Endothelial cell of umbilical vein (primary cell): ENCODE data around the gene SYTL1. TPM values are rescaled to one million over a fixed set of nuclear protein-coding genes. Genes with fewer than 3 reads are reported as not detected.

Experiments used
- BruUV-seq: library from RNA; stranded (reverse); fragments of 400-500 nt; replicated peaks from 2 replicates; lab custom pipeline; 2021; lab: Mats Ljungman, UMichigan
- CTCF ChIA-PET: fragments of 300-600, 350-600 bp; sonication (Branson Sonifier 250); formaldehyde crosslinking; loops from one replicate; lab custom pipeline; 2021; ENCODE audit warnings: antibody characterized with exemption, inconsistent platforms; lab: Charles Lee
- POLR2A ChIA-PET: fragments of 300-600, 350-600 bp; sonication (Branson Sonifier 250); formaldehyde crosslinking; loops from one replicate; lab custom pipeline; 2021; ENCODE audit warnings: antibody characterized with exemption, inconsistent platforms; lab: Charles Lee
- DNase-seq: peaks from one replicate; pipeline ENCODE4 v3.0.0-alpha.2; 2011; ENCODE audit warnings: low read depth, low spot score
- FAIRE-seq: peaks from 2 replicates; lab custom pipeline; 2011; peaks lifted over from hg19 to GRCh38; lab: Jason Lieb, UNC
- H2AFZ ChIP-seq: 2 replicates; pipeline ENCODE4 v1.6.0; 2012; ENCODE audit warnings: low read depth, low read length, control low read depth, inconsistent platforms
- H3K27ac ChIP-seq: 2 replicates; pipeline ENCODE4 v1.5.1; 2011; ENCODE audit warnings: low read depth, mild to moderate bottlenecking, control low read depth, low read length, moderate library complexity; ENCODE audit not compliant: insufficient read depth
- H3K27me3 ChIP-seq, 2 experiments: 2 replicates each; pipeline versions ENCODE4 v1.6.0 to v1.6.1; 2011; ENCODE audit warnings: low read length in 2 of 2, mixed read lengths in 1 of 2; ENCODE audit not compliant: control insufficient read depth in 2 of 2, insufficient read depth in 2 of 2
- H3K36me3 ChIP-seq, 2 experiments: 2 replicates in 1 of 2; 3 replicates in 1 of 2; pipeline ENCODE4 v1.5.1; 2011; ENCODE audit warnings: low read length in 2 of 2, mild to moderate bottlenecking in 1 of 2, moderate library complexity in 1 of 2; ENCODE audit not compliant: control insufficient read depth in 2 of 2, insufficient read depth in 2 of 2; ENCODE audit errors: extremely low read depth in 1 of 2
- H3K4me1 ChIP-seq: 3 replicates; pipeline ENCODE4 v1.5.1; 2011; ENCODE audit warnings: mild to moderate bottlenecking, low read length; ENCODE audit not compliant: control insufficient read depth, insufficient read depth; ENCODE audit errors: extremely low read depth
- H3K4me2 ChIP-seq: 2 replicates; pipeline ENCODE4 v1.6.1; 2011; ENCODE audit warnings: low read length, control low read depth, mixed read lengths; ENCODE audit not compliant: insufficient read depth
- H3K4me3 ChIP-seq, 3 experiments: fragments of 200-600 bp in 1 of 3; sonication (generic), shearing (Covaris generic) in 1 of 3; replicated peaks in 1 of 3; 2 replicates each; pipeline ENCODE4 v1.5.1; 2011 to 2016; ENCODE audit warnings: control low read depth in 3 of 3, low read length in 3 of 3, mild to moderate bottlenecking in 2 of 3, inconsistent platforms in 1 of 3, low read depth in 1 of 3, moderate library complexity in 1 of 3; ENCODE audit not compliant: insufficient read depth in 1 of 3
- H3K79me2 ChIP-seq: 2 replicates; pipeline ENCODE4 v1.6.0; 2012; ENCODE audit warnings: low read length, inconsistent platforms; ENCODE audit not compliant: control insufficient read depth, insufficient read depth
- H3K9ac ChIP-seq: replicated peaks from 2 replicates; pipeline ENCODE3; 2011; ENCODE audit warnings: low read length, control low read depth; ENCODE audit not compliant: insufficient read depth; ENCODE audit errors: extremely low read depth
- H3K9me1 ChIP-seq: replicated peaks from 3 replicates; pipeline ENCODE4 v1.6.0; 2011; ENCODE audit warnings: mild to moderate bottlenecking, low read length; ENCODE audit not compliant: control insufficient read depth, insufficient read depth; ENCODE audit errors: extremely low read depth
- H3K9me3 ChIP-seq: replicated peaks from 2 replicates; pipeline ENCODE4 v1.5.1; 2012; ENCODE audit warnings: low read length, inconsistent platforms; ENCODE audit not compliant: control insufficient read depth, insufficient read depth
- H4K20me1 ChIP-seq: replicated peaks from 2 replicates; pipeline ENCODE3; 2011; ENCODE audit warnings: mild to moderate bottlenecking, low read length; ENCODE audit not compliant: control insufficient read depth, insufficient read depth; ENCODE audit errors: extremely low read depth
- CTCF ChIP-seq, 2 donors: IDR thresholded peaks; 1 replicate in 1 of 2; 2 replicates in 1 of 2; pipeline ENCODE4 v1.5.1; 2011; ENCODE audit warnings: low read length in 2 of 2, mild to moderate bottlenecking in 2 of 2, moderate library complexity in 2 of 2, control low read depth in 1 of 2, inconsistent platforms in 1 of 2, low read depth in 1 of 2; ENCODE audit not compliant: insufficient read depth in 1 of 2; ENCODE audit errors: extremely low read depth in 1 of 2
- EZH2 ChIP-seq: IDR thresholded peaks from 2 replicates; pipeline ENCODE4 v1.6.1; 2012; ENCODE audit warnings: borderline replicate concordance, low read depth, mild to moderate bottlenecking, moderate library complexity, low read length, inconsistent platforms; ENCODE audit not compliant: severe bottlenecking
- FOS ChIP-seq: IDR thresholded peaks from 2 replicates; pipeline ENCODE4 v1.6.1; 2011; ENCODE audit warnings: mild to moderate bottlenecking, low read length, moderate library complexity, borderline replicate concordance; ENCODE audit not compliant: insufficient read depth
- GATA2 ChIP-seq: IDR thresholded peaks from 2 replicates; pipeline ENCODE4 v1.7.0; 2011; ENCODE audit warnings: low read depth, mild to moderate bottlenecking, moderate library complexity, mixed read lengths, low read length; ENCODE audit not compliant: insufficient read length, insufficient read depth
- JUN ChIP-seq: IDR thresholded peaks from 2 replicates; pipeline ENCODE4 v1.6.1; 2011; ENCODE audit warnings: borderline replicate concordance, low read depth; ENCODE audit not compliant: insufficient read length, insufficient read depth
- MAX ChIP-seq: IDR thresholded peaks from 2 replicates; pipeline ENCODE4 v1.6.1; 2011; ENCODE audit not compliant: insufficient read depth, insufficient read length
- MYC ChIP-seq: IDR thresholded peaks from one replicate; pipeline ENCODE4 v1.6.1; 2011; ENCODE audit warnings: mild to moderate bottlenecking, low read depth, low read length
- POLR2A ChIP-seq: IDR thresholded peaks from 2 replicates; pipeline ENCODE4 v1.6.1; 2012; ENCODE audit warnings: low read depth, mild to moderate bottlenecking, control low read depth, low read length
- POLR2AphosphoS5 ChIP-seq: IDR thresholded peaks from 2 replicates; pipeline ENCODE4 v1.6.1; 2012; ENCODE audit warnings: low read depth, mild to moderate bottlenecking, control low read depth, low read length, moderate library complexity; ENCODE audit not compliant: insufficient read depth
- dilution Hi-C: fragments of 300-500 bp; cut with MboI; formaldehyde crosslinking; loops from one replicate; pipeline ENCODE4 v1.15.0; 2019; ENCODE audit warnings: low sequenced_read_pairs; ENCODE audit not compliant: extremely low pct_ligation_motif_present
- intact Hi-C: fragments of 100-400 bp; cut with micrococcal nuclease; formaldehyde crosslinking; loops from one replicate; pipeline ENCODE4 v1.10.0; 2022
- polyA plus RNA-seq, 4 experiments: library from polyadenylated mRNA; depleted of rRNA in 3 of 4; stranded (reverse) in 3 of 4; unstranded in 1 of 4; fragments of >200 nt; gene quantifications; 2 replicates each; pipeline versions ENCODE4 v1.2.1 to v1.2.3, GENCODE V29; 2011 to 2012; ENCODE audit warnings: missing spikeins in 1 of 4
- total RNA-seq: library from RNA; stranded (reverse); gene quantifications from 2 replicates; pipeline ENCODE4 v1.2.3, GENCODE V29; 2021

SYTL1 gene
- total and polyA plus RNA-seq, 2 donors (not counting 3 experiments of a cell fraction or from before 2014, with no cell fraction given) = 0.04 TPM; not detected in 1

- TF ChIP-seq POLR2AphosphoS5 (no peak), FOS (no peak), JUN (no peak), GATA2 (no peak), MAX (no peak), MYC (no peak), EZH2 (no peak), POLR2A (no peak), CTCF (IDR thresholded peaks at IDR 0.05; ENCODE audit: extremely low read depth in 1 of 2, insufficient read depth in 1 of 2, low read depth in 1 of 2, low read length in 2 of 2) (no peak)
- no peak for FAIRE-seq
- H3K4me1 ChIP-seq = no peaks in the 10 kb centered on the region
- POLR2A ChIA-PET = no interaction called here
- H3K9ac ChIP-seq = no peak overlapping the region
- no peak overlapping the region for H3K4me3 ChIP-seq
- CTCF ChIA-PET = interaction anchor here (1.5 to 5.5 kb wide), 6 partner anchors 10 to 250 kb away, joined by 4 to 54 read pairs (median 20); partner anchors contain the start of gene MAP3K6
- H3K9me3 ChIP-seq = no peaks in the 10 kb centered on the region
- no peaks in the 10 kb centered on the region for H3K9me1 ChIP-seq
- H3K27ac ChIP-seq = no peak overlapping the region
- DNase-seq = no peak
- no TSS peak for BruUV-seq
- H3K36me3 ChIP-seq = peaks cover 0 to 2% of the 10 kb centered on the region in 2 experiments
- no peak overlapping the region for H3K4me2 ChIP-seq
- intact Hi-C loops (no loop called here), dilution Hi-C loops (no loop called here)
- H2AFZ ChIP-seq = no peak overlapping the region
- H4K20me1 ChIP-seq = no peaks in the 10 kb centered on the region
- H3K27me3 ChIP-seq = no peaks in the 10 kb centered on the region
- H3K79me2 ChIP-seq = no peaks in the 10 kb centered on the region
These were observed 14.4 kb downstream of the SYTL1 start for GRCh38 chr1:27356277-27356618.
